GM12892 (cell line): ENCODE data around the gene HMGXB4.

Experiments used
- POLR2A ChIP-seq: IDR thresholded peaks from 2 replicates; pipeline ENCODE4 v1.6.1; 2011; ENCODE audit warnings: low read depth, low read length, control low read depth
- POLR2AphosphoS5 ChIP-seq: IDR thresholded peaks from 2 replicates; pipeline ENCODE4 v1.6.1; 2011; ENCODE audit warnings: low read depth, low read length, control low read depth

DNA sequence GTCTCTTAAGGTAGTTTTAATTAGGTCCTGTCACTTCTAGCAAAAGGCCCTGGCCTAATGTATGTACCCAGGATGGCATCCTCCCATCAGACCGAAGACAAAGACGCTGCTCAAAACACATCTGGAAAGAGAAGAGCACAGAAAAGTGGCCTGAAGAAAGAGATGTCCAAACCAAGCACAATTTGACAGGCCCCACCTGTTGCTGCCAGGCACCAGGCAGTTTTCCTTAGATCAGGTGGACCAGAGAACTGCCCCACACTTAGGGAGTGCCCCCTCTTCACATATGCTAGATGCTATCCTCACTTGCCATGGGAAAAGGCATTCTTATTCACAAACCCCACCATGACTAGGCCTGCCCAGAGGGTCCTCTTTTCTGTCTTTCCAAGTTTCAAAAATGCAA is 3.3 kb upstream of the HMGXB4 start:
- TF ChIP-seq POLR2A (no peak), POLR2AphosphoS5 (no peak)
